ENCODE measurements around the gene CRAMP1.
"Not testable (repeated sequence)": the region's sequence is repeated elsewhere in the genome, so short reads cannot be mapped to it uniquely, and the experiment has no call there.

The CRAMP1 gene

DNA sequence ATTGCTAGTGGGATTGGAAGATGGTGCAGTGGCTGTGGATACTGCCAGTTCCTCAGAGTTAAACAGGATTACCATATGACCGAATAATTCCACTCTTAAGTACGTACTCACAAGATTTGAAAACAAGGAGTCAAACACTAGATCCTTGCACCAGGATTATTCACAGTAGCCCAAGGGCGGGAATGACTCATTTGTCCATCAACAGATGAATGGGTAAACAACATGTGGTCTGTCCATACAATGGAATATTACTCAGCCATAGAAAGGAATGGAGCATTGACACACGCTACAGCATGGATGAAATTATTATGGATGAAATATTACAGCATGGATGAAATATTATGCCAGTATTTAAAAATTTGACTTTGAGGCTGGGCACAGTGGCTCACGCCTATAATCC, 84.7 kb downstream of the CRAMP1 start:
- TF ChIP-seq CTCF (IDR thresholded peaks at IDR 0.05; ENCODE audit: control insufficient read depth, extremely low read depth, insufficient read depth) = no peak
- DNase-seq (ENCODE audit: low read depth) = no peak
- H3K4me3 ChIP-seq (ENCODE audit: low read depth, low read length) = no peak overlapping the region

- DNase-seq (ENCODE audit: low read depth) = no peak
- no peak overlapping the region for H3K4me3 ChIP-seq (ENCODE audit: low read depth, low read length)
Observed at GRCh38 chr16:1698680-1699079, 86.5 kb downstream of the CRAMP1 start.

DNA sequence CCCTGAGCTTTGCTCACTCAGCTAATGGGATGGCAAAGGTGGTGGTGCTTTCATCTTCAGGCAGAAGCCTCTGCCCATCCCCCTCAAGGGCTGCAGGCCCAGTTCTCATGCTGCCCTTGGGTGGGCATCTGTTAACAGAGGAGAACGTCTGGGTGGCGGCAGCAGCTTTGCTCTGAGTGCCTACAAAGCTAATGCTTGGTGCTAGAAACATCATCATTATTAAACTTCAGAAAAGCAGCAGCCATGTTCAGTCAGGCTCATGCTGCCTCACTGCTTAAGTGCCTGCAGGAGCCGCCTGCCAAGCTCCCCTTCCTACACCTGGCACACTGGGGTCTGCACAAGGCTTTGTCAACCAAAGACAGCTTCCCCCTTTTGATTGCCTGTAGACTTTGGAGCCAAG, 88.1 kb downstream of the CRAMP1 start:
- H3K4me3 ChIP-seq (ENCODE audit: low read depth, low read length) = no peak overlapping the region
- no peak for TF ChIP-seq CTCF (IDR thresholded peaks at IDR 0.05; ENCODE audit: control insufficient read depth, extremely low read depth, insufficient read depth)
- no peak for DNase-seq (ENCODE audit: low read depth)

More at GRCh38 chr16:1698680-1699079, 86.5 kb downstream of the CRAMP1 start:
- no peak for TF ChIP-seq CTCF (IDR thresholded peaks at IDR 0.05; ENCODE audit: control insufficient read depth, extremely low read depth, insufficient read depth)

DNA sequence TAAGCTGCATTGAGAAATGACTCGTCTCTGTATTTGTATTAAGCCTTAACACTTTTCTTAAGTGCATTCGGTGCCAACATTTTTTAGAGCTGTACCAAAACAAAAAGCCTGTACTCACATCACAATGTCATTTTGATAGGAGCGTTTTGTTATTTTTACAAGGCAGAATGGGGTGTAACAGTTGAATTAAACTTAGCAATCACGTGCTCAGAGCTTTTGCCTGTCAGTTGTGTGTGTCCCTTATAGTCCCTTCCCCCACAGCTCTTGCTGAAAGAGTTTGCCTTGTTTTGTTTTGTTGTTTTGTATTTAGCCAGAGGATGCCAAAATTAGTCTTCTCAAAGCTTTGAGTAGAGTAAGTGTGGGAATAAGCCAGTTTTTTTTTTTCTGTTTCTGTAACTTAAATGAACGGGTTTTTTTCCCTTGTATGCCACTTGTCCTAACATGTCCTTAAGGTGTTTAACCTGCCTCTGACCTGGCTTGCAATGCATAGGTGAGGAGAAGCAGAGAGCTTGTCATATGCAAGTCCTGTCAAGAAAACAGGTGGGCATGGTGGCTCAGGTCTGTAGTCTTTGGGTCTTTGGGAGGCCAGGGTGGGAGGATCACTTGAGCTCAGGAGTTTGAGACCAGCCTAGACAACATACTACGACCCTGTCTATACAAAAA, 89.2 kb downstream of the CRAMP1 start:
- DNase-seq (ENCODE audit: low read depth) = no peak
- no peak overlapping the region for H3K4me3 ChIP-seq (ENCODE audit: low read depth, low read length)
- no peak for TF ChIP-seq CTCF (IDR thresholded peaks at IDR 0.05; ENCODE audit: control insufficient read depth, extremely low read depth, insufficient read depth)

DNA sequence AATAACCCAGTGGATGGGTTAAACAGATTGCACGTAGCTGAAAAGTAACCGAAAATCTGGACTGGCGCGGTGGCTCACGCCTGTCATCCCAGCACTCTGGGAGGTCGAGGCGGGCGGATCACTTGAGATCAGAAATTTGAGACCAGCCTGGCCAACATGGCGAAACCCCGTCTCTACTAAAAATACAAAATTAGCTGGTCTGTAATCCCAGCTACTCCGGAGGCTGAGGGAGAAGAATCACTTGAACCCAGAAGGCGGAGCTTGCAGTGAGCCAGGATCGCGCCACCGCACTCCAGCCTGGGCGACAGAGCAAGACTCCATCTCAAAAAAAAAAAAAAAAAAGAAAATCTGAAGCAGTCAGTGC, 93.1 kb downstream of the CRAMP1 start:
- not testable (repeated sequence) for DNase-seq (ENCODE audit: low read depth)
- H3K4me3 ChIP-seq (ENCODE audit: low read depth, low read length) = peak overlapping the region; percentile 95

GRCh38 chr16:1705688-1706385, 93.7 kb downstream of the CRAMP1 start, which contains the start of gene MAPK8IP3:
Gene MAPK8IP3 (plus strand): TSS chr16:1706195. CDS start chr16:1706340, 145 bp downstream.
- DNase-seq (ENCODE audit: low read depth) = no peak
- peak; percentile 100 for TF ChIP-seq CTCF (IDR thresholded peaks at IDR 0.05; ENCODE audit: control insufficient read depth, extremely low read depth, insufficient read depth)
- peak within 1 kb of the TSS; percentile 95 for H3K4me3 ChIP-seq (ENCODE audit: low read depth, low read length)

DNA sequence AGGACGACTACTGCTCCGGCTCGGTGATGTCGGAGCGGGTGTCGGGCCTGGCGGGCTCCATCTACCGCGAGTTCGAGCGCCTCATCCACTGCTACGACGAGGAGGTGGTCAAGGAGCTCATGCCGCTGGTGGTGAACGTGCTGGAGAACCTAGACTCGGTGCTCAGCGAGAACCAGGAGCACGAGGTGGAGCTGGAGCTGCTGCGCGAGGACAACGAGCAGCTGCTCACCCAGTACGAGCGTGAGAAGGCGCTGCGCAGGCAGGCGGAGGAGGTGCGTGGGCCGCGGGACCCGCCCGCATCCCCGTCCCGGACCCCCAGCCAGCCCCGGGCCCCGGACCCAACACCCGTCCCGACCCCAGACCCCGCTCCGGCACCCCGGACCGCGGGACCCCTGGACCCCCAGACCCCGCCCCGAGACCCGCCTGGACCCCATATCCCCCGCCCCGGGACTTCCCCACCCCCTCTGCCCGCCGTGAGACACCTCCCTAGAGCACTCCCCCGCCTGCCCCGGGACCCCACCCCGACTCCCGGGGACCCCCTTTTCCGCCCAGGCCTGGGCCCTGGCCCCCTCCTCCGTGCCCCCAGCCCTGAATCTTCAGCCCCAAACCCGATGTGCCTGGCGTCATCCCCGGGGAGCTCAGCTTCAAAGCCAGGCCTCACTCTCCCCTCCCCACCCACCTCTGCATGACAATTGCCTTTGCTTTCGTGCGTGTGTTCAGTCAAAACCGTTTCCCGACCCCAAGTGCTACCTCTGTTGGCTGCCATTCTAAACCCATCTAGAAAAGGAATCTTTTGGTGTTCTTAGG, 94.4 kb downstream of the CRAMP1 start:
- no peak for DNase-seq (ENCODE audit: low read depth)
- H3K4me3 ChIP-seq (ENCODE audit: low read depth, low read length) = peak overlapping the region; percentile 95
- no peak for TF ChIP-seq CTCF (IDR thresholded peaks at IDR 0.05; ENCODE audit: control insufficient read depth, extremely low read depth, insufficient read depth)

Data from LNCaP clone FGC (cell line).